GM12878 (cell line): ENCODE data around the gene LRRC27. TPM values are rescaled to one million over a fixed set of nuclear protein-coding genes. Genes with fewer than 3 reads are reported as not detected.

ENCODE experiments used
- ATAC-seq: fragments of 200-7000 bp; cut with Tn5 transposase; 3 replicates; pipeline ENCODE4 v1.9.1; 2020; ENCODE audit warnings: mild to moderate bottlenecking, moderate library complexity
- BruUV-seq: library from RNA; stranded (reverse); fragments of 400-500 nt; replicated peaks from 2 replicates; lab custom pipeline; 2021; lab: Mats Ljungman, UMichigan
- CTCF ChIA-PET: fragments of 300-600 bp; sonication (Branson Sonifier 250); formaldehyde crosslinking; extraction: SDS; loops from one replicate; lab custom pipeline; 2021; ENCODE audit warnings: inconsistent platforms; lab: Yijun Ruan, JAX
- POLR2A ChIA-PET: fragments of 350-600 bp; formaldehyde crosslinking; extraction: SDS; loops from one replicate; lab custom pipeline; 2021; ENCODE audit warnings: inconsistent platforms; lab: Charles Lee
- RAD21 ChIA-PET: fragments of 300-600 bp; sonication (Branson Sonifier 250); formaldehyde crosslinking; loops from one replicate; lab custom pipeline; 2023; ENCODE audit warnings: antibody characterized with exemption; ENCODE audit not compliant: unreplicated experiment; lab: Charles Lee
- SMC1A ChIA-PET: fragments of 300-600 bp; sonication (Branson Sonifier 250); formaldehyde crosslinking; loops from one replicate; lab custom pipeline; 2023; ENCODE audit not compliant: unreplicated experiment, uncharacterized antibody; lab: Charles Lee
- DNase-seq: peaks from one replicate; pipeline ENCODE4 v3.0.0-alpha.2; 2011; ENCODE audit warnings: low read depth, low spot score
- FAIRE-seq: peaks from 3 replicates; lab custom pipeline; 2011; peaks lifted over from hg19 to GRCh38; lab: Jason Lieb, UNC
- H2AFZ ChIP-seq: 2 replicates; pipeline ENCODE4 v1.6.0; 2011; ENCODE audit warnings: low read depth, low read length, control low read depth; ENCODE audit not compliant: control insufficient read depth
- H3K27ac ChIP-seq: 2 replicates; pipeline ENCODE4 v1.5.1; 2011; ENCODE audit warnings: control low read depth; ENCODE audit not compliant: control insufficient read depth, insufficient read depth
- H3K27me3 ChIP-seq, 2 experiments: replicated peaks in 1 of 2; 2 replicates each; pipeline versions ENCODE4 v1.6.0 to v1.6.1; 2011; ENCODE audit warnings: low read length in 1 of 2; ENCODE audit not compliant: control insufficient read depth in 2 of 2, insufficient read depth in 2 of 2
- H3K36me3 ChIP-seq, 2 experiments: 2 replicates each; pipeline ENCODE4 v1.5.1; 2011; ENCODE audit warnings: low read length in 1 of 2; ENCODE audit not compliant: control insufficient read depth in 2 of 2, insufficient read depth in 2 of 2
- H3K4me1 ChIP-seq: 2 replicates; pipeline ENCODE4 v1.6.1; 2011; ENCODE audit warnings: mild to moderate bottlenecking, low read length, moderate library complexity, mixed read lengths; ENCODE audit not compliant: control insufficient read depth, insufficient read depth
- H3K4me2 ChIP-seq: 2 replicates; pipeline ENCODE4 v1.6.0; 2011; ENCODE audit warnings: control low read depth; ENCODE audit not compliant: control insufficient read depth, insufficient read depth
- H3K4me3 ChIP-seq: fragments of 200-600 bp; sonication (generic); 2 replicates; pipeline ENCODE4 v1.5.1; 2016
- H3K79me2 ChIP-seq: 2 replicates; pipeline ENCODE4 v1.6.0; 2011; ENCODE audit warnings: low read length; ENCODE audit not compliant: control insufficient read depth, insufficient read depth
- H3K9ac ChIP-seq: 2 replicates; pipeline ENCODE4 v1.8.0; 2011; ENCODE audit warnings: low read length, control low read depth, mixed read lengths; ENCODE audit not compliant: control insufficient read depth, insufficient read depth
- H3K9me3 ChIP-seq: replicated peaks from 3 replicates; pipeline ENCODE4 v1.5.1; 2011; ENCODE audit warnings: mild to moderate bottlenecking, low read length; ENCODE audit not compliant: control insufficient read depth, insufficient read depth
- H4K20me1 ChIP-seq: 2 replicates; pipeline ENCODE4 v1.6.0; 2011; ENCODE audit not compliant: control insufficient read depth, insufficient read depth
- ASH2L ChIP-seq: fragments of 300-600, 200-600 bp; sonication (generic); IDR thresholded peaks from 2 replicates; pipeline ENCODE4 v1.6.1; 2017; ENCODE audit warnings: low read depth, mild to moderate bottlenecking, borderline replicate concordance
- HDGF ChIP-seq: fragments of 450-650 bp; IDR thresholded peaks from 2 replicates; pipeline ENCODE4 v1.6.1; 2016; ENCODE audit warnings: antibody characterized with exemption
- SREBF1 ChIP-seq: IDR thresholded peaks from 2 replicates; pipeline ENCODE4 v1.6.1; 2012; ENCODE audit warnings: mild to moderate bottlenecking, low read length
- ZBTB40 ChIP-seq: fragments of 450-650 bp; IDR thresholded peaks from 2 replicates; pipeline ENCODE4 v1.6.1; 2016; ENCODE audit warnings: mild to moderate bottlenecking, moderate library complexity, borderline replicate concordance
- ZNF687 ChIP-seq: fragments of 450-650 bp; IDR thresholded peaks from 2 replicates; pipeline ENCODE4 v1.6.1; 2017; ENCODE audit warnings: mild to moderate bottlenecking, moderate library complexity
- WGBS: methylation state at CpG from one replicate; pipeline ENCODE4 v1.1.6; 2016; ENCODE audit warnings: low lambda C conversion rate; ENCODE audit not compliant: insufficient replicate concordance, insufficient coverage; ENCODE audit errors: missing lambda C conversion rate; 5-methylcytosine and 5-hydroxymethylcytosine counted together
- in situ Hi-C: fragments of 300-500 bp; cut with MboI; formaldehyde crosslinking; loops from 9 replicates; pipeline ENCODE4 v1.14.3; 2018; ENCODE audit warnings: mixed read lengths
- intact Hi-C: fragments of 100-400 bp; cut with micrococcal nuclease; formaldehyde crosslinking; loops from one replicate; pipeline ENCODE4 v1.14.2; 2022; ENCODE audit not compliant: unreplicated experiment
- polyA plus RNA-seq, 11 experiments: library from polyadenylated mRNA; depleted of rRNA in 4 of 11; unstranded in 6 of 11; stranded (reverse) in 5 of 11; fragments of >200 nt; fragmentation: Nextera tagmentation in 4 of 11; fragmentation: Illumina TruSeq in 1 of 11; extraction: Ambion mirVana in 4 of 11; extraction: Trizol in 1 of 11; gene quantifications; 1 replicate in 1 of 11; 2 replicates in 10 of 11; pipeline versions ENCODE4 v1.2.1 to v1.2.3, GENCODE V29; 2011 to 2016; ENCODE audit warnings: inconsistent platforms in 2 of 11, missing spikeins in 2 of 11, low read depth in 1 of 11
- total RNA-seq, 4 experiments: library from RNA; depleted of rRNA in 3 of 4; stranded (reverse); fragments of >200 nt in 3 of 4; fragmentation: Illumina TruSeq in 1 of 4; extraction: Trizol in 1 of 4; gene quantifications; 2 replicates each; pipeline versions ENCODE4 v1.2.1 to v1.2.3, GENCODE V29; 2013 to 2021

The LRRC27 gene
- total and polyA plus RNA-seq, 10 of the 15 experiments (the other 5 are each of a cell fraction or from before 2014, with no cell fraction given): 0.48 to 6.9 (median 4.7) TPM

DNA sequence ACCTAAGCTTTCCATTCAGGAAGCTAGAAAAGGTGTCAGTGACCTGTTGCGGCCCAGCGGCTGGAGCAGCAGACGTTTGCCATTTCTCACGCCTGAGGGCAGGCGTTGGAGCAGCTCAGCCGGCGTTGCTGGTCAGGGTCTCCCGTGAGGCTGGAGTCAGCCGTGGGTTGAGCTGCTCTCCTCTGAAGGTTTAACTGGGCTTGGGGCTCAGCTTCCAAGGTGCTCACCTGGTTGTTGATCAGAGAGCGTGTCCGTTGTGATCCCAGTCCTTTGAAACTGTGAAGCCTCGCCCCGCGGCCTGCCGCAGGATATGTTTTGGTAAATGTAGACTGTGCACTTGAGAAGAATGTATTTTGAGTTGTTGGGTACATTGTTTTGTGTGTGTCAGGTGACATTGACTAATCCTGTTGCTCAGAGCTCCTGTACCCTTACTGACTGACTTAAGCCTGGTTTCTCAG, 44.4 kb downstream of the LRRC27 start:
- Histone ChIP-seq H3K4me3 (no peak overlapping the region), H3K4me1 (no peaks in the 10 kb centered on the region), H3K36me3 (no peaks in the 10 kb centered on the region), H2AFZ (no peak overlapping the region), H3K79me2 (no peaks in the 10 kb centered on the region), H3K9ac (no peak overlapping the region), H3K9me3 (no peaks in the 10 kb centered on the region), H3K27me3 (no peaks in the 10 kb centered on the region; a peak in 1 of 4 replicates), H3K27ac (no peak overlapping the region), H4K20me1 (no peaks in the 10 kb centered on the region), H3K4me2 (no peak overlapping the region)
- ChIA-PET RAD21 (no interaction called here), CTCF (interaction anchor here (0.6 to 1.2 kb wide), 2 partner anchors 27 to 77 kb away, joined by 3 read pairs; no protein-coding TSS in a partner anchor), POLR2A (no interaction called here), SMC1A (no interaction called here)
- DNase-seq (no peak), FAIRE-seq (no peak), ATAC-seq (no peak)
- intact Hi-C loops (no loop called here), in situ Hi-C loops (no loop called here)
- 56% methylated on average over 15 of the region's 15 CpGs for WGBS
- TF ChIP-seq HDGF (no peak), ZNF687 (no peak), ASH2L (no peak), ZBTB40 (no peak), SREBF1 (no peak)
- BruUV-seq: no TSS peak
